ENCODE measurements around the gene GLIS1.

- no peak for TF ChIP-seq CTCF (IDR thresholded peaks at IDR 0.05; ENCODE audit: low read length)
- no peak for TF ChIP-seq EZH2 (optimal IDR thresholded peaks at IDR 0.05; ENCODE audit: low read depth, low read length)
Observed at GRCh38 chr1:53599481-53599880, 139.5 kb downstream of the GLIS1 start.
